GM21619 (cell line): Measurements from ENCODE around the gene EDEM1.
A peak's percentile ranks its signal among the peaks of the same experiment; 100 is the strongest.
"Not testable (repeated sequence)": the region's sequence is repeated elsewhere in the genome, so short reads cannot be mapped to it uniquely, and the experiment has no call there.

Source experiments
- ATAC-seq: cut with Tn5 transposase; IDR thresholded peaks from one replicate; pipeline ENCODE4 v1.9.1; 2021; ENCODE audit not compliant: unreplicated experiment

The EDEM1 gene

DNA sequence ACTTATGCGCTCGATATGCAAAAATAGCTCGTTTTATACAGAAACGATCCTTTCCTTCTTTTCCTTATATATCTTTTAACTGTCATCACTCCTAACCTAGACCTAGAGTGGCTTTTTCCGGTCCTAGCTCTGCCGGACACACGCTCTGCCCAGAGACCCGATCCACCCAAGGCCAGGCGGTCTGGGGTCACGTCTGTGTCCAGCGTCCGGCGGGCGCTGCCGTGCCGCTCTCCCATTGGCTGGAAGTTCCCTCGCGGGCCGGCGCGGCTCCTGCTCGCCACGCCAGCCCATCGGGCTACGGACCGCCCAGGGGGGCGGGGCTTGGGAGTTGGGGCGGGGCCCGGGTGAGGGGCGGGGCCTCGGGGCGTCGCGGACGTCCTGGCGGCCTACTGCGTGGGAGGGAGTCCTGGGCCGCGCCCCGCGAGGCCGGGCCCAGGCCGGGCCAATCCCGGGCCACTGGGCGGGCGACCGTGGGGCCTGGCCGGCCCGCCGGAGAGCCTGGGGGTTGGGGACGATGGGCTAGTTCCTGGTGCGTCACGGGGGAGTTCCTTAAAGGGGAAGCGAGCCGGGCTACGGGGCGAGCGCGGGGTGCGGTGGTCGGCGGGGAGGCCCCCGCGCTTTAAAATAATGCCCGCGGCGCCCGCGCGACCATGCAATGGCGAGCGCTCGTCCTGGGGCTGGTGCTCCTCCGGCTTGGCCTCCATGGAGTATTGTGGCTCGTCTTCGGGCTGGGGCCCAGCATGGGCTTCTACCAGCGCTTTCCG lies at the start of gene EDEM1:
EDEM1 (plus strand) TSS at position 552 of the 764 bp plus-strand sequence; CDS start at position 651, 99 bp downstream.
- peak; percentile 79 for ATAC-seq

DNA sequence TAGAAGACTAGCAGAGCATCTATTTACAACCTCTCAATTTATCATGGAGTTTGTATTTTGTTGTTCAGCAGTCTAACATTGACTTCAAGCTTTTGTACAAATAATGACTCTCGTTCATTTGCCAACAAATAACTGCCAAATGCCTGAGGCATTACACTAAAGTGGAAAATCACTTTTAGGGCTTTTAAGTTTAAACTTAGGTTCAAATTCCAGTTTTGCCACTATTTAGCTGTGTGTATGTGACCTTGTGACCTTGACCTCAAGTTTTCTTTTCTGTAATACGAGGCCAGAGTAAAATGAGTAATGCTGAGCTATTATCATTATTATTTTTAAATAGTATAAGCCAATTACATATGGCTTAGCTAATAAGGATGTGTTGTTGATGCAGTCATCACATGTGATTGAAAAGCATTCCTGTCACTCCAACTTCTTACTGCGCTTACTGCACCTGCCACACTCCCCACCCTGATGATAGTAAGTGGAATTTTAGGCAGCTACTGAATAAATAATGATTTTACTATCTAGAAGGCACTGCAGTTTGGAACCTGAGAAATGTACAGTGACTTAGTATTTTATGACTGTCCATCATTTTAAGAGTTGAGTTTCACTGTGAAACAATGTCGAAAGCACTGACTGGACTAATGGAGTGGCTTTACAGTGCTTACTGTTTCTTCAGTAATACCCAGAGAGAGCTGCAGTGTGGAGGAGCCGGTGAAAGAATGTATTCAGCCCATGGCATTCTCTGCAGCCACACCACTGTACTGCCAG lies 49.1 kb upstream of the EDEM1 start:
- ATAC-seq = no peak

DNA sequence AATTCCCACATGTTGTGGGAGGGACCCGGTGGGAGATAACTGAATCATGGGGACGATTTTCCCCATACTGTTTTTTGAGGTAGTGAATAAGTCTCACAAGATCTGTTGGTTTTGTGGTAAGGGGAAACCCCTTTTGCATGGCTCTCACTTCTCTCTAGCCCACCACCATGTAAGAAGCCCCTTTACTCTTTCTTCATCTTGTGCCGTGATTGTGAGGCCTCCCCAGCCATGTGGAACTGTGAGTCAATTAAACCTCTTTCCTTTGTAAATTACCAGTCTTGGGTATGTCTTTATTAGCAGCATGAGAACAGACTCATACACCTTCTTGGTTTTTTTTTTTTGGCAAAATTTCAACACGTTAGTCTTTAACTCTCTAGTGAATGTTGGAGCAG lies 47.3 kb upstream of the EDEM1 start:
- no peak for ATAC-seq

DNA sequence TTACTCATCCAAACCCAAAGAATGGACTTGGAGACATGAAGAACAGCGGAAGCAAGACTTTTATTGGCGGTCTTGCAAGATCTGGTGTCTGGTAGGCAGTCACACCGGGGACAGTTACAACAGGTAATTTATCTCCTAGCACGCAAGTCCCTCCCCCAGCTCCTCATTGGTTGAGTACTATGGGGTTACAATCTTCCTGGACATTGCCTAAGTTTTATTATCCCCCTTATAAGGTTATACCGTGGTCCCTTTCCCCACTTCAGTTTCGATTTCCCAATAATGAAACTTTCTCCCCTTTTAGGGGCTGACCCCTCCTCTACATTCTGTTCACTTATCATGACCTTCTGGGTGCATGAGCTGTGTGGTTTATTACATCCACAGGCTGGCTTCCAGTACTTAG lies 46.7 kb upstream of the EDEM1 start:
- no peak for ATAC-seq

DNA sequence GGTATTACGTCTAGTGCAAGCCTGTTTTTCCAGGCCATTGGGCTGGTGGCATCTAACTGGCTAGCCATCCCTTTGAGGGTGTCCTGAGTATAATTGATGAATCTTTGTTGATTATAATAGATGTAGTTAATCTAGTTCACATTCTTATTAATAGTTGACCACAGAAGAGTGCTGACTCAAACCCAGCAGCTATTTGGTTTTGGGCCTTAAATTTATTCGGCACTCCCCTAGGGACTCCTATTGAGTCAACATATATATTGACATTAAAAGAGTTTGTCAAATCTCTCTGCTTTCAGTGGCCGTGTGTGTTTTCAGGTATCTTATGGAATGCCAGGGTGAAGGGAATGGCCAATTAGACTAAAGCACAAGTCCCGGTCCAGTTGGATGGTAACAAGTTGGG lies 45.7 kb upstream of the EDEM1 start:
- ATAC-seq = no peak

DNA sequence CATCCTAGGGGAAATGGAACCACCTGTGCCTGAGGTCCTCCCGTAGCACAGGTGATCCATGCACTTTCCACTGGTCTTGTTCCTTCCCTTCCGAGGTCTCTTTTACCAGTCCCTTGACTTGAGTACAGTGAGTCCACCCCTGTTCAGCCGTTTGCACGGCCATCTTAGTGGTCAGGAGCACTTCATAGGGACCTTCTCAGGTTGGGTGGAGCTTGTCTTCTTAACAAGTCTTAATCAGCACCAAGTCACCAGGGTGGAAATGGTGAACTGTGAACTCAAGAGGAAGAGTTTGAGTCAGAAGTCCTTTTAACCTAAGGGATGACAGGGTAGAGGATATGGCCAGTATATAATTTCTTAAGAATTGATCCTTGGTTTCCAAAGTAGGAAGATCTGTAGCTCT lies 44.0 kb upstream of the EDEM1 start:
- no peak for ATAC-seq

DNA sequence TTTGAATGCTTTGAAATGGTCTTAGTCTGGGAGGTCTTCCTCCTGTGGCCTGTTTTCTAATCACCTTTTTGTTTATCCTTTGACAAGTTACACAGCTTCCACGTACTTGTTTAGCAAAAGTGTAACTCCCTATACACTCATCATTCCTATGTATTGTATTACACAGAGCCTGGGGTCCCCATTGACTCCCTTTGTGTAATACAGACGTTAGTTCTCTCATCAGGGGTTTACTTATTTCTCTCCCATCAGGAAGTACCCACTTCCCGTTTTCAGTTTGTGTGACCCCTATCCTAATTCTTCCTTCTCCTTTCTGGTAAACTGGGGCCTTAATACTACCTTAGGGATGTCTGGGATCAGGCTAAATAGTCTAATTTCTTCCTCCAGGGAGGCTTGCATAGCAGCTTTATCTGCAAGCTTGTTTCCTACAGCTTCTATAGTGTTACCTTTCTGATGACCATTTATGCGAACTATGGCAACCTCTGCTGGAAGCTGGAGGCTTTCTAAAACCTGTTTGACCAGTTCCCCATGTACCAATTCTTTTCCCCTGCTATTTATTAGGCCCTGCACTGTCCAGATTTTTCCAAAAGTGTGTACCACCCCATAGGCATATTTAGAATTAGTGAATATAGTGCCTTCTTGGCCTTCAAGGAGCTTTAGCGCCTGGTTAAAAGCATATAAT lies 43.1 kb upstream of the EDEM1 start:
- no peak for ATAC-seq

DNA sequence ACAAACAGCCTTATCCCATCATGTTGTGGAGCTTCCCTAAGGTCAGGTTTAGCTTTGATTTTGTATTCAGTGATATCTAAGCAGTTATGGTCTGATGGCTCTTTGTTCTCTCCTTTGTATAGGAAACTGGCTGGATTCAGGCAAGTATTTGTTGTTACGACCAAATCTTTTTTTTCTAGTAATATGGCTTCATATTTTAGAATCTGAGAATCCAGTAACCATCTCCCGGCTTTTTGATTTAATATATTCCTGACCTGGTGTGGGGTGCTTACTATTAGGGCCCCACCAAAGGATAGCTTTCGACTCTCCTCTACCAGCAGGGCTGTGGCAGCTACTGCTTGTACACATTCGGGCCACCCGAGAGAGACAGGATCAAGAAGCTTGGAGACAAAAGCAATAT lies 42.4 kb upstream of the EDEM1 start:
- no peak for ATAC-seq

DNA sequence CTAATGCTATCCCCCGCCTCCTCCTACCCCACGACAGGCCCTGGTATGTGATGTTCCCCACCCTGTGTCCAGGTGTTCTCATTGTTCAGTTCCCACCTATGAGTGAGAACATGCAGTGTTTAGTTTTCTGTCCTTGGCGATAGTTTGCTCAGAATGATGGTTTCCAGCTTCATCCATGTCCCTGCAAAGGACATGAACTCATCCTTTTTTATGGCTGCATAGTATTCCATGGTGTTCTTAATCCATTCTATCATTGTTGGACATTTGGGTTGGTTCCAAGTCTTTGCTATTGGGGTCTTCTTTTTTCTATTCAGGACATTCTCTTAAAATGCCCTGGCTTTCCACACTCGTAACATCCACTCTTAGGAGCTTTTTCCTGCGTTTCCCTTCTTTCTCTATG lies 40.4 kb upstream of the EDEM1 start:
- not testable (repeated sequence) for ATAC-seq

DNA sequence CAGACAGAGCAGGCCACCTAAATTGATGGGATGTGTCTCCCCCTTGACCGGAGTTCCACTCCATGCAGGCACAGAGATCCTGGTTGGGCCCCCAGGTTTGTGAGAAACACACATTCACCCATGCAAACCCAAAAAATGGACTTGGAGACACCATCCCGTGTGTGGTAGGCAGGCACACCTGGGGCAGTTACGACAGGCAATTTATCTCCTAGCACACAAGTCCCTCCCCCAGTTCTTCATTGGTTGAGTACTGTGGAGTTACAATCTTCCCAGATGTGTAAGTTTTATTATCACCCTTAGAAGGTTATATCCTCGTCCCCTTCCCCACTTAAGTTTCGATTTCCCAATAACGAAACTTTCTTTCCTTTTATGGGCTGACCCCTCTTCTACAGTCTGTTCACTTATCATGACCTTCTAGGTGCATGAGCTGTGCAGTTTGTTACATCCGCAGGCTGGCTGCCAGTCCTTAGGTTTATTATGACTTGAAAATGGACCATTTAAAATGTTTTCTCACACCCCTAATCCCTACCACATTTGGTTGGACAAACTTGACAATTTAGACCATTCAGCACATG lies 38.1 kb upstream of the EDEM1 start:
- ATAC-seq = no peak

DNA sequence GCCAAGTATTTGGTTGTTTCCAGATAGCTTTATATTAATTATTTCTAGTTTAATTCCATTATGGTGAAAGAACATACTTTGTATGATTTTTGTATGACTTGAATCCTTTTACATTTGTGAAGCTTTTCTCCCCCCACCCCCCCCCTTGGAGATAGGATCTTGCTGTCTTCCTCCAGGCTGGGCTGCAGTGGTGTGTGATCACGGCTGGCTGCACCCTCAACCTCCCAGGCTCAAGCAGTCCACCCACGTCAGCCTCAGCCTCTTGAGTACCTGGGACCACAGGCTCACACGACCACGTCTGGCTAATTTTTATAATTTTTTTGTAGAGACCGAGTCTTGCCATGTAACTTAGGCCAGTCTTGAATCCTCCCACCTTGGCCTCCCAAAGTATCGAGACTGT lies 35.9 kb upstream of the EDEM1 start:
- no peak for ATAC-seq

DNA sequence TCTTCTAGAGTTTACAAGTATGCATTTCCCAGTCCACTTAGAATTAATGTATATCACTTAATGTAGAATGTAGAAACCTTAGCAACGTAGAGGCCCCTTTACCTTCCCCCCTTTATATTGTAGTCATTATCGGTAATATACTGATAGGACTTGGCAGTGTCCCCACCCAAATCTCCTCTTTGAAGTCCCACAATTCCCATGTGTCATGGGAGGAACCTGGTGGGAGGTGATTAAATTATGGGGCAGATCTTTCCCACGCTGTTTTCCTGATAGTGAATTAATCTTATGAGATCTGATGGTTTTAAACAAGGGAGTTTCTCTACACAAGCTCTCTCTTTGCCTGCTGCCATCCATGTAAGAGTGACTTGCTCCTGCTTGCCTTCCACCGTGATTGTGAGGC lies 34.4 kb upstream of the EDEM1 start:
- no peak for ATAC-seq

DNA sequence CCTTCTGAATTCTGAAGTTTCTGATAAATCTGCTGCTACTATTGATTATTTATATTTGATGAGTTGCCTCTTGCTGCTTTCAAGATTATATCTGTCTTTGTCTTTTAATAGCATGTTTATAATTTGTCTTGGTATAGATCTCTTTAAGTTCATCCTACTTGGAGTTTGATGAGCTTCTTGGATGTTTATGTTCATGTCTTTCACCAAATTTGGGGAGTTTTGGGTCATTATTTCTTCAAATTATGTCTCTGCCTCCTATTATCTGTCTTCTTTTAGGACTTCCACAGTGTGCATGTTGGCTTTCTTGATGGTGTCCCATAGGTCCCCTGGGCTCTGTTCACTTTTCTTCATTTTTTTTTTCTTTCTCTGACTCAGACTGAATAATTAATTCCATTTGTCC lies 32.3 kb upstream of the EDEM1 start:
- no peak for ATAC-seq

DNA sequence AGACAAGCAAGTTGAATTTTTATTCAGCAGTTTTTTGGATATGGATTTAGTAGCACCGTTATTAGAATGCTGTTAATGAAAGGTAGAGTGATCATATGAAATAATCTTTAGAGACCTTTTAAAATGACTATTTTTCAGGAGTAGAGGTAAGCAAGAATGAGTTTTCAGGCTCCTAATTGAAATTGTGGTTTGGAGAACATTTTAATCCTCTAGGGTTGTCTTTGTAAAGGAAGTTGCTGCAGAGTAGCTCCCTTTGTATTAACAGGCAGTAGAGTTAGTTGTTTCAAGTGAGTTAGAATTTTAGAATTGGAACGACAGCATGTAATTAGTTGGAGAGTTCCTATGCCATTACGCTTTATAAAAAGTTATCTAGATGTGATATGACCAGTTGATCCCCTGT lies 27.2 kb upstream of the EDEM1 start:
- ATAC-seq = no peak

DNA sequence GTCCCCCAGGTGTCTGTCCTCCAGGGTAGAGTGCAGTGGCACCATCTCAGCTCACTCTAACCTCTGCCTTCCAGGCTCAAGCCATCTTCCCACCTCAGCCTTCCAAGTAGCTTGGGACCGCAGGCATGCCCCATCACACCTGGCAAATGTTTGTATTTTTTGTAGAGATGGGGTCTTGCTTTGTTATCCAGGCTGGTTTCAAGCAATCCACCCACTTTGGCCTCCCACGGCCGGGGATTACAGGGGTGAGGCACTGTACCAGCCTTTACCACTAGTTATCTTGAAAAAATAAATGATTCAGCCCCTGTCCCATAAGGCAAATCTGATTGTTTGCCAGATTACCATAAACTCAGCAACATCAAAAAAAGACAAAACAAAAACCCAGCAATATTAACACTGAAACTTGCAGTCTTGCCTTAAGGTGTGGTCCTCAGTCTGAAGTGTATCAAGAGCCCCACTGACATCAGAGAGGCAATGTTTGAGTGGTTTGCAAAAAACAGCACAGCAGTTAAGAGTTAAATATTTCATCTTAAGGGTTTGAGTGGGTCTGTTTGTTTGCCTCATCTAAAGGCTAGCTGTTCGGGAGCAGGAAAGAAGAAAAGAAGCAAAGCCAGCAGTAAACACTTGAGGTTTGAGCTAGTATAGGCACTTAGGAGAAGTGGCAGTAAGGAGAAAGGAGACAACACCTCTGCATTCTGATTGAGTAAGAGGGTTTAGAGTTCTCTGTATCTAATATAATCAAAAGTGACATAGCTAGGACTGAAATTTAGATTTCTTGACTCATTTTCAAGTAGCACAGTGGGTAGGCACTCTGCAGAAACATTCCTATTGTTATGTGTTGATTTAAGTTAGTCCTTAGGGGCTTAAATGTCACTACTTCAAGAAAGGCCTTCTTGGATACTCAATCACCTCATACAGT lies 26.3 kb upstream of the EDEM1 start:
- no peak for ATAC-seq

DNA sequence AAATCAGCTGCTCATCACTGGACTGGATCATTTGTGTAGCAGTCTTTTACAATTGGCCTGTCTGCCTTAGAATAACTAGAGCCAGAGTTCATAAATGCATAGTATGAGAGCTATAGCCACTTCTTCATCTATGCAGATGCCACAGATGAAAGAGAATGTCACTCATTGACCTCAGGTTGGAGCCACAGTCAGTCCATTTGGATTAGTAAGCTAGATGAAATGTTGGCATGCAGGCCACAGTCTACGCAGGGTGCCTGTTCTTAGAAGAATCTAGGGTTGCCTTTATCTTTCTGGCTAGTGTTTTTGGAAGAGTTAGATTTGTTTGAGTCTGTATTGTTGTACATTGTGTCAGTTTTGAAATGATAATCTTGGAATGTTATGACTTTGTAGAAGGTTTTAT lies 25.4 kb upstream of the EDEM1 start:
- no peak for ATAC-seq

DNA sequence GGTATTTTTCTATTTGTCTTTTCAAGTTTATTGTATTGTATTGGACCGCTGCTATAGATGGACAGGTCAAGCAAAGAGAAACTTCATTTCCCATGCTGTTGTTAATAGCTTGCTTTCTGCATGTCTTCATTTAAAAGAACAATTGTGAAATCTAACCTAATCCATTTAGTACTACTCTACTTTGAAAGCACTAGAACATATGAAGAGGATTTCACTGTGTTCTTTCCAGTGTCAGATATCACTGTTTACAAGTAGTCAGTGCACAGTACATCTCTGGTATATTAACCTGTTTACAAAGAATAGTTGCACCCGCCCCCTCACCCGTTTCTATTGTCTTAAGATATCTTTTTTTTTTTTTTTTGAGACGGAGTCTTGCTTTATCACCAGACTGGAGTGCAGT lies 21.8 kb upstream of the EDEM1 start:
- no peak for ATAC-seq

DNA sequence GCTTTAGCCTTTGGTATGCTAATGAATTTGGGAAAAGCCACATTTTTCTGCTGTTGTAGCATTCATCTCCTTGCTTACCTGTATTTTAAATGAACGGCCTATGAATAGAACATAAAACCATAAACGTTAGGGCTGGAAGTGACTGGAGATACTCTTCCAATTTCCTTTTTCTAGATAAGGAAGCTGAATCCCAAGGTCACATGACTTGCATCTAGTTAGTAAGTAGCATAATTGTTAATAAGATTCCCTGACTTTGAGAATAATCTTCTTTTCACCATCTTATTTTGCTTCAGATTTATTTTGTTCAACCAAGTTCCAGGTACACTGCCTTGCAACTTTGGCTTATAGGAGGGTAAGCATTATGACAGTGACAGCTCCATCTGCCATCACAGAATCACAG lies 20.7 kb upstream of the EDEM1 start:
- no peak for ATAC-seq

DNA sequence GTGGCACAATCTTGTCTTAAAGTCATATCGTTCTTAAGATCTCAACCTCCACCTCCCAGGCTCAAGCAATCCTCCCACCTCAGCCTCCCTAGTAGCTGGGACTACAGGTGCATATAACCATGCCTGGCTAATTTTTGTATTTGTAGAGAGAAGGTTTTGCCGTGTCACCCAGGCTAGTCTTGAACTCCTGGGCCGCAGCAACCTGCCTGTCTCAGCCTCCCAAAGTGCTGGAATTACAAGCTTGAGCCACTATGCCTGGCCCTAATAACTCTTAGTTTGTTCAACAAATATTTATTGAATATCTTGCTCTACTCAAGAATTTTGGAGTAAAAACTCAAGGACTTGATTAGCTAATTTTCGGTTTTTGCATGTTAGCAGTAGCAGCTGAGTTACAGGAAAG lies 19.4 kb upstream of the EDEM1 start:
- no peak for ATAC-seq

DNA sequence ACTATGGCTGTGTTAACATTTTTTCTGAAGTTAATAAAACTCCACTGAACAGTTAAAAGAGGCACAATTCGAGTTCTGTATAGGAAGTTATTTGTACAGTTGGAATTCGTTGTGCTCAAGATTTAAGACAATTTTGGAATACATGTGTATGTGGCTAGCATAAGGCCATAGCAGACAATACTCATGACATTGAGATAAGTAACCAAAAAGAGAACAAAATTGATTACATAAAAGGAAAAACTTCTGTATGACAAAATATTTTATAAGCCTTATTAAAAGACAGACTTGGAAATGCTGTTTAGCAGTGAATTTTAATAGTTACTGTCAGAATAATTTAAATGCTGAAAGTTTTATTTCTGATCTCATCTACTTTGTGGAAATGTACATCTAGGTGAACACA lies 17.7 kb upstream of the EDEM1 start:
- no peak for ATAC-seq

DNA sequence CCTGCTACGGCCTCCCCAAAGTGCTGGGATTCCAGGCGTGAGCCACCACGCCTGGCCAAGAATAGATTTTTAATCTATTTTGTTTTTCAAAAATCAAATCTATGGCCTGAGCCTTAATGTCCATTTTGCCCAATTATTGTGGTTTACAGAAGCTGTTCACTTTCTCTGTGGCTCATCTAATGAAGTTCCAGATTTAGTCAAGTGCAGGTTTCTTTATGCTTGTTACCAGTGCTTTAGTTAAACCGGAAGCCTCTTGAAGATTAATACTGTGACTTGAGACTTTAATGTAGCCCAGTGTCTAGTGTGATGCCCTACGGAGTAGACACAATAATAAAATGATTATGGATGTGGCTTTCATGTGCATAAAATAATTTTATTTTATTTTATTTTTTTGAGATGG lies 16.5 kb upstream of the EDEM1 start:
- no peak for ATAC-seq
